ENCODE data around the gene LBHD1. TPM values are rescaled to one million over a fixed set of nuclear protein-coding genes. Genes with fewer than 3 reads are reported as not detected.
A peak's percentile ranks its signal among the peaks of the same experiment; 100 is the strongest.

The LBHD1 gene
- total and polyA plus RNA-seq, 2 of the 13 experiments (the other 11 are each of a cell fraction or from before 2014, with no cell fraction given), result 3.2 to 3.7 TPM

DNA sequence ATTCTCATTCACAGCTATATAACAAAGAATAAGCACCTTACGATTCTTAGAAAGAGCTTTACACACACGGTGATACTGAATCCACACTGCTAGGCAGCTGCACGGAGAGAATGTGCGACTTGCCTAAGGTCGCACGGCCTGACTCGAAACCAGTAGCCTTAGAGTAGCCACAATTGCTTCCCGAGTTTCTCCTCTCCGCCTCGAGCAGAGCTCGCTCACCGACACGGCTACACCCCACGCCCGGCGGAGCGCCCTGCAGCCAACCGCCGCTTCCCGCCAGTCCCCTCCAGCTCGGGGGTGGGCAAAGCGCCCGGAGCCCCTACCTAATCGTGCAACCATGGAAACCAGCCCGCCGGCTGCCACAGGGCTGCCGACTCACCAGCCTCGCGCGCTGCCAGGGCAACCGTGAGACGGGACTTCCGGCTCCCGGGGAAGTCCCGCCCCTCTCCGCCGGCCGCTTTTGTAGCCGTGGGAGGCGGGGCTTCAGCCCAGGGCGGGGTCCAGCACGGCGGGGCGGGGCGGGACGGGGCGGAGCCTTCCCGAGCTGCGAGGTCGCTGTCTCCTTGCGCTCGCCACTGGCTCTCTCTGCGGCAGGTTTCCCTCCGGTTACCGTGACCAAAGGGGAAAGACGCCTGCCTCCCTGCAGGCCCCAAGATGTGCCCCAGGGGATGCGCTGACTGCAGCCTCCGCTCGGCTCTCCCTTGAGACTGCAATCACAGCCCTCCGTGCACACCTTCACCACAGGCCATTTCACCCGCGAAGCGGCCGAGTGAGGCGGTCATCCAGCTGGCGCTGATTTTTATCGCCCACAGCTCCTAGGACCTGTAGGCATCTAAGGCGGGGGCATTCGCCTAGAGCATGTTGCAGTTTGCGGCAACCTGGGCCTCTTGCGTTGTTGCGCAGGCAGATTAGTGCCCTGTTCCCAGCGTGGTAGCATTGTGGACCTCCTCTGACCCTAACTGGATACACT is 34.1 kb upstream of the LBHD1 start (continued):
- TF ChIP-seq E2F2 (CRISPR knock-in tag; IDR thresholded peaks at IDR 0.05; ENCODE audit: borderline replicate concordance) (no peak), ARID3A (IDR thresholded peaks at IDR 0.05; ENCODE audit: low read depth, low read length) (no peak), CHD2 (IDR thresholded peaks at IDR 0.05; ENCODE audit: low read depth, low read length) (no peak), HNRNPH1 (optimal IDR thresholded peaks at IDR 0.05; ENCODE audit: low read depth, low read length) (no peak), LCORL (IDR thresholded peaks at IDR 0.05) (no peak), LCORL (CRISPR knock-in tag; IDR thresholded peaks at IDR 0.05) (no peak), XRCC5 (optimal IDR thresholded peaks at IDR 0.05; ENCODE audit: low read length) (peak; percentile 35), ATM (IDR thresholded peaks at IDR 0.05; ENCODE audit: borderline replicate concordance) (no peak), SCMH1 (CRISPR knock-in tag; IDR thresholded peaks at IDR 0.05; ENCODE audit: borderline replicate concordance) (no peak), CCAR2 (optimal IDR thresholded peaks at IDR 0.05; ENCODE audit: low read depth, low read length) (no peak), TSC22D2 (CRISPR knock-in tag; IDR thresholded peaks at IDR 0.05; ENCODE audit: borderline replicate concordance) (no peak), MLX (CRISPR knock-in tag; IDR thresholded peaks at IDR 0.05) (no peak), TRAFD1 (CRISPR knock-in tag; IDR thresholded peaks at IDR 0.05; ENCODE audit: borderline replicate concordance) (no peak), PCBP1 (IDR thresholded peaks at IDR 0.05; ENCODE audit: borderline replicate concordance, low read depth, low read length) (0 out of 2 replicates have a peak, but pooled peaks have one; percentile 5), RBFOX2 (IDR thresholded peaks at IDR 0.05; ENCODE audit: low read depth, low read length) (peak; percentile 78)
- TF ChIP-seq, protein P1, sequence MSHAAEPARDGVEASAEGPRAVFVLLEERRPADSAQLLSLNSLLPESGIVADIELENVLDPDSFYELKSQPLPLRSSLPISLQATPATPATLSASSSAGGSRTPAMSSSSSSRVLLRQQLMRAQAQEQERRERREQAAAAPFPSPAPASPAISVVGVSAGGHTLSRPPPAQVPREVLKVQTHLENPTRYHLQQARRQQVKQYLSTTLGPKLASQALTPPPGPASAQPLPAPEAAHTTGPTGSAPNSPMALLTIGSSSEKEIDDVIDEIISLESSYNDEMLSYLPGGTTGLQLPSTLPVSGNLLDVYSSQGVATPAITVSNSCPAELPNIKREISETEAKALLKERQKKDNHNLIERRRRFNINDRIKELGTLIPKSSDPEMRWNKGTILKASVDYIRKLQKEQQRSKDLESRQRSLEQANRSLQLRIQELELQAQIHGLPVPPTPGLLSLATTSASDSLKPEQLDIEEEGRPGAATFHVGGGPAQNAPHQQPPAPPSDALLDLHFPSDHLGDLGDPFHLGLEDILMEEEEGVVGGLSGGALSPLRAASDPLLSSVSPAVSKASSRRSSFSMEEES (CRISPR knock-in tag; IDR thresholded peaks at IDR 0.05), result no peak
- TF ChIP-seq, protein P2, sequence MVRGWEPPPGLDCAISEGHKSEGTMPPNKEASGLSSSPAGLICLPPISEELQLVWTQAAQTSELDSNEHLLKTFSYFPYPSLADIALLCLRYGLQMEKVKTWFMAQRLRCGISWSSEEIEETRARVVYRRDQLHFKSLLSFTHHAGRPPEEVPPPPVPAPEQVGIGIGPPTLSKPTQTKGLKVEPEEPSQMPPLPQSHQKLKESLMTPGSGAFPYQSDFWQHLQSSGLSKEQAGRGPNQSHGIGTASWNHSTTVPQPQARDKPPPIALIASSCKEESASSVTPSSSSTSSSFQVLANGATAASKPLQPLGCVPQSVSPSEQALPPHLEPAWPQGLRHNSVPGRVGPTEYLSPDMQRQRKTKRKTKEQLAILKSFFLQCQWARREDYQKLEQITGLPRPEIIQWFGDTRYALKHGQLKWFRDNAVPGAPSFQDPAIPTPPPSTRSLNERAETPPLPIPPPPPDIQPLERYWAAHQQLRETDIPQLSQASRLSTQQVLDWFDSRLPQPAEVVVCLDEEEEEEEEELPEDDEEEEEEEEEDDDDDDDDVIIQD (CRISPR knock-in tag; IDR thresholded peaks at IDR 0.05; ENCODE audit: low read depth), result no peak

Measured in HepG2 (cell line).